Tibial nerve (tissue), 4 donors: ENCODE data around the gene HACL1. TPM values are rescaled to one million over a fixed set of nuclear protein-coding genes. Genes with fewer than 3 reads are reported as not detected.

Experiments
- DNase-seq, 2 donors: peaks; one replicate each; pipeline ENCODE4 v3.0.0-alpha.2; 2019; ENCODE audit warnings: low spot score in 2 of 2
- H3K27ac ChIP-seq, 4 donors: fragments of 200-600 bp; sonication (generic) in 3 of 4; one replicate each; pipeline ENCODE4 v1.5.1; 2017 to 2019; ENCODE audit warnings: mild to moderate bottlenecking in 1 of 4
- H3K27me3 ChIP-seq, 2 donors: fragments of 200-600 bp; sonication (generic) in 1 of 2; one replicate each; pipeline versions ENCODE4 v1.5.1 to v1.6.0; 2017 to 2019
- H3K36me3 ChIP-seq, 3 donors: fragments of 200-600 bp; sonication (generic); one replicate each; pipeline ENCODE4 v1.5.1; 2018 to 2019
- H3K4me1 ChIP-seq, 4 donors: fragments of 200-600 bp; sonication (generic) in 3 of 4; one replicate each; pipeline ENCODE4 v1.5.1; 2017 to 2019
- H3K4me3 ChIP-seq, 4 donors: fragments of 200-600 bp; sonication (generic) in 3 of 4; one replicate each; pipeline ENCODE4 v1.5.1; 2017 to 2019; ENCODE audit warnings: mild to moderate bottlenecking in 1 of 4, moderate library complexity in 1 of 4
- H3K9me3 ChIP-seq, 4 donors: fragments of 200-600 bp; sonication (generic) in 3 of 4; one replicate each; pipeline ENCODE4 v1.5.1; 2017 to 2019
- CTCF ChIP-seq, 5 experiments: fragments of 200-600 bp in 3 of 5; fragments of 450-650 bp in 2 of 5; sonication (generic) in 3 of 5; IDR thresholded peaks; one replicate each; pipeline ENCODE4 v1.5.1; 2016 to 2019; ENCODE audit warnings: antibody characterized with exemption in 5 of 5, mild to moderate bottlenecking in 3 of 5, moderate library complexity in 2 of 5
- EP300 ChIP-seq, 2 donors: sonication (generic); formaldehyde crosslinking; IDR thresholded peaks; one replicate each; pipeline ENCODE4 v1.6.1; 2017; ENCODE audit warnings: antibody characterized with exemption in 2 of 2, mild to moderate bottlenecking in 1 of 2
- POLR2A ChIP-seq, 2 donors: fragments of 450-650 bp; IDR thresholded peaks; one replicate each; pipeline ENCODE4 v1.6.1; 2017; ENCODE audit warnings: antibody characterized with exemption in 2 of 2, mild to moderate bottlenecking in 2 of 2, moderate library complexity in 2 of 2
- WGBS, 2 donors: methylation state at CpG; one replicate each; pipeline ENCODE4 v1.1.5; 2018; 5-methylcytosine and 5-hydroxymethylcytosine counted together
- total RNA-seq, 4 donors: library from RNA; depleted of rRNA; stranded (reverse); fragments of >200 nt; gene quantifications; one replicate each; pipeline ENCODE4 v1.1.0, GENCODE V29; 2016

Gene HACL1
- total RNA-seq, 4 donors from 2014 or later = 19.0 to 33.3 (median 24.2) TPM

- Histone ChIP-seq H3K36me3 (peaks cover 0 to 26% (median 6%) of the 10 kb centered on the region in 3 donors), H3K27me3 (no peaks in the 10 kb centered on the region), H3K9me3 (no peaks in the 10 kb centered on the region), H3K4me1 (peaks cover 5 to 40% (median 11%) of the 10 kb centered on the region in 4 donors), H3K27ac (peak overlapping the region; percentile 73 to 95 (median 87)), H3K4me3 (peak overlapping the region; percentile 62 to 95 (median 79))
- WGBS, 2 donors = 2 to 4% methylated on average over 9 of the region's 9 CpGs
- DNase-seq = no peak
- TF ChIP-seq POLR2A (IDR thresholded peaks at IDR 0.05) (no peak), EP300 (IDR thresholded peaks at IDR 0.05) (no peak), CTCF (IDR thresholded peaks at IDR 0.05) (no peak)
Measured at GRCh38 chr3:15602146-15602536, 772 bp upstream of the HACL1 start.

- no peaks in the 10 kb centered on the region for H3K27me3 ChIP-seq
- TF ChIP-seq CTCF (IDR thresholded peaks at IDR 0.05) = no peak
- H3K27ac ChIP-seq = peak overlapping the region; percentile 73 to 89 (median 86)
- H3K4me1 ChIP-seq = peaks cover 5 to 29% (median 11%) of the 10 kb centered on the region in 4 donors
- WGBS, 2 donors = 1 to 2% methylated on average over 16 to 19 of the region's 19 CpGs
- DNase-seq = no peak
- H3K36me3 ChIP-seq = peaks cover 0 to 34% (median 6%) of the 10 kb centered on the region in 3 donors
- H3K4me3 ChIP-seq = peak overlapping the region; percentile 62 to 95 (median 79)
- no peaks in the 10 kb centered on the region for H3K9me3 ChIP-seq
Measured at GRCh38 chr3:15601046-15601398, 347 bp downstream of the HACL1 start.

GRCh38 chr3:15595955-15596354 lies 5.4 kb downstream of the HACL1 start:
- TF ChIP-seq EP300 (IDR thresholded peaks at IDR 0.05) (no peak), CTCF (IDR thresholded peaks at IDR 0.05) (no peak), POLR2A (IDR thresholded peaks at IDR 0.05) (no peak)

GRCh38 chr3:15592968-15593367 lies 8.4 kb downstream of the HACL1 start:
- H3K4me1 ChIP-seq = no peaks in the 10 kb centered on the region
- 80 to 96% methylated on average over 8 of the region's 8 CpGs for WGBS, 2 donors
- no peak for DNase-seq
- H3K4me3 ChIP-seq = no peak overlapping the region
- no peak overlapping the region for H3K27ac ChIP-seq
- TF ChIP-seq POLR2A (IDR thresholded peaks at IDR 0.05) = no peak
- TF ChIP-seq CTCF (IDR thresholded peaks at IDR 0.05) = no peak
- no peak for TF ChIP-seq EP300 (IDR thresholded peaks at IDR 0.05)
- H3K27me3 ChIP-seq = no peaks in the 10 kb centered on the region
- peaks cover 0 to 79% (median 5%) of the 10 kb centered on the region in 3 donors for H3K36me3 ChIP-seq
- H3K9me3 ChIP-seq = no peaks in the 10 kb centered on the region

More at GRCh38 chr3:15595955-15596354, 5.4 kb downstream of the HACL1 start:
- peaks cover 0 to 68% (median 6%) of the 10 kb centered on the region in 3 donors for H3K36me3 ChIP-seq
- no peak overlapping the region for H3K4me3 ChIP-seq
- DNase-seq = no peak
- H3K27ac ChIP-seq = no peak overlapping the region
- 79 to 87% methylated on average over 2 of the region's 2 CpGs for WGBS, 2 donors
- H3K27me3 ChIP-seq = no peaks in the 10 kb centered on the region
- H3K9me3 ChIP-seq = no peaks in the 10 kb centered on the region
- peaks cover 0 to 17% (median 8%) of the 10 kb centered on the region in 4 donors for H3K4me1 ChIP-seq

- Histone ChIP-seq H3K27me3 (no peaks in the 10 kb centered on the region), H3K36me3 (peaks cover 0 to 73% (median 5%) of the 10 kb centered on the region in 3 donors), H3K4me1 (no peaks in the 10 kb centered on the region), H3K4me3 (no peak overlapping the region), H3K27ac (no peak overlapping the region), H3K9me3 (no peaks in the 10 kb centered on the region)
- no peak for DNase-seq
- 87 to 90% methylated on average over 21 of the region's 21 CpGs for WGBS, 2 donors
- TF ChIP-seq CTCF (IDR thresholded peaks at IDR 0.05) (no peak), EP300 (IDR thresholded peaks at IDR 0.05) (no peak), POLR2A (IDR thresholded peaks at IDR 0.05) (no peak)
Measured at GRCh38 chr3:15591928-15592327, 9.4 kb downstream of the HACL1 start.
